Cardiac fibroblast (primary cell): ENCODE results near the gene KNOP1.

ENCODE experiments used
- DNase-seq, 2 donors: peaks; one replicate each; pipeline versions ENCODE4 v3.0.0 to v3.0.0-alpha.2; 2010; ENCODE audit warnings: low read depth in 2 of 2
- H3K4me3 ChIP-seq, 2 donors: replicated peaks in 1 of 2; 1 replicate in 1 of 2; 2 replicates in 1 of 2; pipeline ENCODE4 v1.5.1; 2011; ENCODE audit warnings: low read depth in 2 of 2, low read length in 2 of 2, mild to moderate bottlenecking in 2 of 2, moderate library complexity in 1 of 2
- TF ChIP-seq, protein P1 (sequence below): IDR thresholded peaks from one replicate; pipeline ENCODE4 v1.5.1; 2011; ENCODE audit warnings: low read depth, mild to moderate bottlenecking, low read length, inconsistent platforms

KNOP1 gene

DNA sequence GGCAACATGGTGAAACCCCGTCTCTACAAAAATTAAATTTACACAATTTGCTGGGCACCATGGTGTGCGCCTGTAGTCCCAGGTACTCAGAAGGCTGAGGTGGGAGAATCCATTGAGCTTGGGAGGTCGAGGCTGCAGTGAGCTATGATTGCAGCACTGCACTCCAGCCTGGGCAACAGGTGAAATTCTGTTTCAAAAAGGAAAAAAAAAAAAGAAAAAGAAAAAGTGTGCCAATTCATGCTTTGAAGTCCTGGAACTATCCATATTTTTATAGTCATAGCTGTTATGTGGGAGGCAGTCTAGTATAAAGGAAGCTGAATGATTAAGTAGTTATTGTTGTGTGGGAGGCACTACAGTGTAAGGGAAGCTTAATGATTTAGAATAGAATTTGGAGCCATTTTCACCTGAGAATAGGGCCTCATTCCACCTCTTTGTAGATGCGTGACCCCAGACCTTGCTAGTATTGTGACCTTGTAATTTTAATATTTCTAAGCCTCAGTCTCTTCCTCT lies 31.6 kb upstream of the KNOP1 start:
- TF ChIP-seq, protein P1, sequence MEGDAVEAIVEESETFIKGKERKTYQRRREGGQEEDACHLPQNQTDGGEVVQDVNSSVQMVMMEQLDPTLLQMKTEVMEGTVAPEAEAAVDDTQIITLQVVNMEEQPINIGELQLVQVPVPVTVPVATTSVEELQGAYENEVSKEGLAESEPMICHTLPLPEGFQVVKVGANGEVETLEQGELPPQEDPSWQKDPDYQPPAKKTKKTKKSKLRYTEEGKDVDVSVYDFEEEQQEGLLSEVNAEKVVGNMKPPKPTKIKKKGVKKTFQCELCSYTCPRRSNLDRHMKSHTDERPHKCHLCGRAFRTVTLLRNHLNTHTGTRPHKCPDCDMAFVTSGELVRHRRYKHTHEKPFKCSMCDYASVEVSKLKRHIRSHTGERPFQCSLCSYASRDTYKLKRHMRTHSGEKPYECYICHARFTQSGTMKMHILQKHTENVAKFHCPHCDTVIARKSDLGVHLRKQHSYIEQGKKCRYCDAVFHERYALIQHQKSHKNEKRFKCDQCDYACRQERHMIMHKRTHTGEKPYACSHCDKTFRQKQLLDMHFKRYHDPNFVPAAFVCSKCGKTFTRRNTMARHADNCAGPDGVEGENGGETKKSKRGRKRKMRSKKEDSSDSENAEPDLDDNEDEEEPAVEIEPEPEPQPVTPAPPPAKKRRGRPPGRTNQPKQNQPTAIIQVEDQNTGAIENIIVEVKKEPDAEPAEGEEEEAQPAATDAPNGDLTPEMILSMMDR: no peak
- peak in 1 of 2 donors; percentile 7 for DNase-seq
- H3K4me3 ChIP-seq: no peak overlapping the region

DNA sequence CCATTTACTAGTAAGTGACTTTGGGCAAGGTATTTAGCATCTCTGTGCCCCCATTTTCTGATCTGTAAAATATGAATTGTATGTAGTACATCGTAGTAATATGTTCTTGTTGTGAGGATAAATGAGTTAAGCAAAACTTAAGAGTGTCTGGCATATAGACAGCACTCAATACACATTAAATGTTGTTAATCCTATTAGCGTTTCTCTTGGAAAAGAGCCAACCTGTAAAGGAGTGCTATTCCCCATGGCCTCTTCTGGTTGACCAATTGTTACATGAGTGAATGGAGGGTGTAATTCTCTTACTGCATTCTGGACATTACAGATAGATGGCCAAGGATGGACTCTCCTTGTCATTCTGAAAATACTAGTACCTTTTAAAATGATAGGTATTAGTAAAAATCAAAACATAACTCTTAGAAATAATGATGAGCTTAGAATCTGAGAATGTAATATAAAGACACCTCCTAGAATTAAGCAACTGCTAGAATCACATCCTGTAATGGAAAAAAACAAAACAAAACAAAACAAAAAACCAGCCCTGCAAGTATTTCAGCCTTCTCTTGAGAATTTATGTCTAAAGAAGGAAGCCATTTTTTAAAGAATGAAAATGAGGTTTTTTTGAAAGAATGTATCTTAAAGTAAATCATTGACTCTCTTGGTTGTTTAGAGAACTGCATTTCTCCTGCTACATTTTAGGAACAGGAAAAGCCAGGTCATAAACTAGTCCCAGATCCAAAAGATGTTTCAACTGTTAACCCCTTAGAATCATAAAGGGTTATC lies 30.6 kb upstream of the KNOP1 start:
- TF ChIP-seq, protein P1: no peak
- DNase-seq: peak; percentile 27 to 46
- H3K4me3 ChIP-seq: no peak overlapping the region

- peak in 1 of 2 donors; percentile 20 for DNase-seq
- H3K4me3 ChIP-seq: no peak overlapping the region
- TF ChIP-seq, protein P1: no peak
Observed at GRCh38 chr16:19746561-19746960, 28.5 kb upstream of the KNOP1 start.

- no peak overlapping the region for H3K4me3 ChIP-seq
- DNase-seq: no peak
- TF ChIP-seq, protein P1: no peak
Observed at GRCh38 chr16:19745286-19746010, 27.4 kb upstream of the KNOP1 start.

DNA sequence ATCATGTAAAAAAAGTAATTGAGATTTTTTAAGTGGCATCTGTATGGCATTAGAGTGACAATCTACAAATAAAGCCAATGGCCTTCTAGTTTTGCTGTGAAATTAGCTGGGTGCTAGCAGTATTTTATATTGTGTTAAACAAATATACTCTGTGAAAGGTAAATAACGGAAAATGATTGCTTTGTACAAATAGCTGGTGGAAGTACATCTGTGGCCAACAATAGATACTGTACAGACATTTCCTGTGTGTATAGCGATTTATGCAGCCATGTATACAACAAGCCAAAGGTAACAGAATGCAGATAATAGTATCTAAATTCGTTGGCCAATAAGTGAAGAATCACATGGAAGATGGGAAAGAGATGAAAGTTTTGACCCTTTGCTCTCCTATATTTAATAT lies 26.6 kb upstream of the KNOP1 start:
- no peak overlapping the region for H3K4me3 ChIP-seq
- DNase-seq: no peak
- TF ChIP-seq, protein P1: no peak

GRCh38 chr16:19743816-19744159 lies 25.8 kb upstream of the KNOP1 start:
- TF ChIP-seq, protein P1: no peak
- DNase-seq: no peak
- H3K4me3 ChIP-seq: no peak overlapping the region
